K562 (cell line): Measurements from ENCODE around the gene TF. TPM values are rescaled to one million over a fixed set of nuclear protein-coding genes. Genes with fewer than 3 reads are reported as not detected.

Experiments used
- DIDO1 ChIP-seq: fragments of 450-650 bp; IDR thresholded peaks from 2 replicates; pipeline ENCODE4 v1.6.1; 2016; ENCODE audit warnings: low read depth, missing biosample characterization, missing genetic modification characterization
- ETV6 ChIP-seq, 3 experiments: fragments of 150-350 bp in 1 of 3; sonication (generic) in 1 of 3; formaldehyde crosslinking in 1 of 3; IDR thresholded peaks; 2 replicates each; pipeline versions ENCODE4 v1.6.1 to v1.8.0; 2014 to 2022; ENCODE audit warnings: borderline replicate concordance in 2 of 3, low read depth in 2 of 3, antibody characterized with exemption in 1 of 3, low read length in 1 of 3, mild to moderate bottlenecking in 1 of 3, missing genetic modification reagents in 1 of 3
- HDAC6 ChIP-seq: IDR thresholded peaks from 2 replicates; pipeline ENCODE4 v1.6.1; 2012; ENCODE audit warnings: low read depth, mild to moderate bottlenecking, control low read depth, inconsistent platforms, low read length, moderate library complexity
- HMG20B ChIP-seq: fragments of 250-450 bp; sonication (Bioruptor Pico); IDR thresholded peaks from 2 replicates; pipeline ENCODE4 v1.5.0; 2021; ENCODE audit warnings: mild to moderate bottlenecking
- PML ChIP-seq: IDR thresholded peaks from 2 replicates; pipeline ENCODE4 v1.6.1; 2012; ENCODE audit warnings: low read length, inconsistent platforms
- SAP30 ChIP-seq: fragments of 200-600 bp; sonication (generic); IDR thresholded peaks from 2 replicates; pipeline ENCODE4 v1.6.1; 2012; ENCODE audit warnings: borderline replicate concordance, low read depth, mild to moderate bottlenecking, moderate library complexity, low read length, control low read depth, inconsistent platforms; ENCODE audit not compliant: insufficient read depth, poor library complexity, severe bottlenecking
- SMAD4 ChIP-seq: fragments of 250-450 bp; sonication (Bioruptor Pico); conservative IDR thresholded peaks from 2 replicates; pipeline ENCODE4 v1.8.0; 2021; ENCODE audit warnings: inconsistent platforms, mild to moderate bottlenecking, moderate library complexity
- SP1 ChIP-seq: sonication (generic); formaldehyde crosslinking; IDR thresholded peaks from 2 replicates; pipeline ENCODE4 v1.8.1; 2022; ENCODE audit warnings: mild to moderate bottlenecking, missing genetic modification reagents
- TAF1 ChIP-seq: IDR thresholded peaks from 2 replicates; pipeline ENCODE4 v1.6.1; 2011; ENCODE audit warnings: mild to moderate bottlenecking, low read length, moderate library complexity; ENCODE audit not compliant: insufficient read depth, control insufficient read depth, severe bottlenecking; ENCODE audit errors: extremely low read depth
- ZSCAN29 ChIP-seq: fragments of 450-650 bp; IDR thresholded peaks from 2 replicates; pipeline ENCODE4 v1.6.1; 2017
- polyA plus RNA-seq, 8 experiments: library from polyadenylated mRNA; depleted of rRNA in 4 of 8; stranded (reverse) in 5 of 8; unstranded in 3 of 8; fragments of >200 nt; fragmentation: Nextera tagmentation in 2 of 8; fragmentation: Illumina TruSeq in 1 of 8; extraction: Ambion mirVana in 2 of 8; extraction: Trizol in 1 of 8; gene quantifications; 2 replicates each; pipeline versions ENCODE4 v1.2.1 to v1.2.3, GENCODE V29; 2011 to 2014; ENCODE audit warnings: inconsistent platforms in 1 of 8, missing spikeins in 1 of 8
- total RNA-seq, 7 experiments: library from RNA; depleted of rRNA in 6 of 7; stranded (reverse); fragments of >200 nt in 6 of 7; fragmentation: Illumina TruSeq in 2 of 7; extraction: Trizol in 2 of 7; gene quantifications; 2 replicates each; pipeline versions ENCODE4 v1.2.1 to v1.2.3, GENCODE V29; 2011 to 2021; ENCODE audit warnings: low replicate concordance in 1 of 7
- TF ChIP-seq, protein P1 (sequence below): fragments of 250-450 bp; sonication (Bioruptor Pico); IDR thresholded peaks from 2 replicates; pipeline ENCODE4 v1.4.0; 2020; ENCODE audit warnings: mild to moderate bottlenecking, moderate library complexity
- TF ChIP-seq, protein P2 (sequence below): fragments of 450-650 bp; conservative IDR thresholded peaks from 2 replicates; pipeline ENCODE4 v1.6.1; 2016; ENCODE audit warnings: missing genetic modification characterization, low read depth, mild to moderate bottlenecking, control low read depth, missing compliant biosample characterization
- TF ChIP-seq, protein P3 (sequence below): fragments of 450-650 bp; IDR thresholded peaks from 2 replicates; pipeline ENCODE4 v1.6.1; 2016; ENCODE audit warnings: mild to moderate bottlenecking, moderate library complexity

The TF gene
- total and polyA plus RNA-seq, 9 of the 15 experiments (the other 6 are each of a cell fraction or from before 2014, with no cell fraction given): 0.09 to 9.2 (median 3.1) TPM

DNA sequence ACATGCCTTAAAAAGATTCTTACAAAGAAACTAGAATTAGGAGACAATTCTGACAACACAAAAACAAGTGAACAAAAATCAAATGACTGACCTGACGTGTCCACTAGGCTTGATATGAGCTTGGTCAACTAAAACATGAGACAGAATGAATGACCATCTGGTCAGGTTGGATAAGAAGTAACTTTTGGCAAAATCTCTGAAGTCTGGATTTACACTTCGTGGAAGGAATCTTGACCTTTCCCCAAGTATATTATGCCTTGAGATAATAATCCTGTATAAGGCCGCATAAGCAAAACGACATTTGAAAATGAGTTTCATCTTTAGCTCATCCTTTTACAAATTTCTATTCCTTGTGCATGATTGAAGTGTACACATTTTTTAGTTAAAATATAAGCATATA, 1.1 kb upstream of the TF start (continued):
- TF ChIP-seq, protein P1, sequence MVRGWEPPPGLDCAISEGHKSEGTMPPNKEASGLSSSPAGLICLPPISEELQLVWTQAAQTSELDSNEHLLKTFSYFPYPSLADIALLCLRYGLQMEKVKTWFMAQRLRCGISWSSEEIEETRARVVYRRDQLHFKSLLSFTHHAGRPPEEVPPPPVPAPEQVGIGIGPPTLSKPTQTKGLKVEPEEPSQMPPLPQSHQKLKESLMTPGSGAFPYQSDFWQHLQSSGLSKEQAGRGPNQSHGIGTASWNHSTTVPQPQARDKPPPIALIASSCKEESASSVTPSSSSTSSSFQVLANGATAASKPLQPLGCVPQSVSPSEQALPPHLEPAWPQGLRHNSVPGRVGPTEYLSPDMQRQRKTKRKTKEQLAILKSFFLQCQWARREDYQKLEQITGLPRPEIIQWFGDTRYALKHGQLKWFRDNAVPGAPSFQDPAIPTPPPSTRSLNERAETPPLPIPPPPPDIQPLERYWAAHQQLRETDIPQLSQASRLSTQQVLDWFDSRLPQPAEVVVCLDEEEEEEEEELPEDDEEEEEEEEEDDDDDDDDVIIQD: no peak
- TF ChIP-seq SP1 (CRISPR knock-in tag) (no peak), HMG20B (CRISPR knock-in tag) (no peak), DIDO1 (no peak), SMAD4 (CRISPR knock-in tag) (peak; percentile 57), ETV6 (IDR thresholded peaks at IDR 0.05; ENCODE audit: borderline replicate concordance in 1 of 2, low read depth in 2 of 2, low read length in 1 of 2) (no peak), ETV6 (CRISPR knock-in tag; IDR thresholded peaks at IDR 0.05; ENCODE audit: borderline replicate concordance) (no peak), HDAC6 (no peak), PML (peak; percentile 19; the same call in 1 of the 2 replicates), ZSCAN29 (no peak), SAP30 (no peak), TAF1 (no peak)
- TF ChIP-seq, protein P2, sequence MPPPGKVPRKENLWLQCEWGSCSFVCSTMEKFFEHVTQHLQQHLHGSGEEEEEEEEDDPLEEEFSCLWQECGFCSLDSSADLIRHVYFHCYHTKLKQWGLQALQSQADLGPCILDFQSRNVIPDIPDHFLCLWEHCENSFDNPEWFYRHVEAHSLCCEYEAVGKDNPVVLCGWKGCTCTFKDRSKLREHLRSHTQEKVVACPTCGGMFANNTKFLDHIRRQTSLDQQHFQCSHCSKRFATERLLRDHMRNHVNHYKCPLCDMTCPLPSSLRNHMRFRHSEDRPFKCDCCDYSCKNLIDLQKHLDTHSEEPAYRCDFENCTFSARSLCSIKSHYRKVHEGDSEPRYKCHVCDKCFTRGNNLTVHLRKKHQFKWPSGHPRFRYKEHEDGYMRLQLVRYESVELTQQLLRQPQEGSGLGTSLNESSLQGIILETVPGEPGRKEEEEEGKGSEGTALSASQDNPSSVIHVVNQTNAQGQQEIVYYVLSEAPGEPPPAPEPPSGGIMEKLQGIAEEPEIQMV (tag): no peak
- TF ChIP-seq, protein P3, sequence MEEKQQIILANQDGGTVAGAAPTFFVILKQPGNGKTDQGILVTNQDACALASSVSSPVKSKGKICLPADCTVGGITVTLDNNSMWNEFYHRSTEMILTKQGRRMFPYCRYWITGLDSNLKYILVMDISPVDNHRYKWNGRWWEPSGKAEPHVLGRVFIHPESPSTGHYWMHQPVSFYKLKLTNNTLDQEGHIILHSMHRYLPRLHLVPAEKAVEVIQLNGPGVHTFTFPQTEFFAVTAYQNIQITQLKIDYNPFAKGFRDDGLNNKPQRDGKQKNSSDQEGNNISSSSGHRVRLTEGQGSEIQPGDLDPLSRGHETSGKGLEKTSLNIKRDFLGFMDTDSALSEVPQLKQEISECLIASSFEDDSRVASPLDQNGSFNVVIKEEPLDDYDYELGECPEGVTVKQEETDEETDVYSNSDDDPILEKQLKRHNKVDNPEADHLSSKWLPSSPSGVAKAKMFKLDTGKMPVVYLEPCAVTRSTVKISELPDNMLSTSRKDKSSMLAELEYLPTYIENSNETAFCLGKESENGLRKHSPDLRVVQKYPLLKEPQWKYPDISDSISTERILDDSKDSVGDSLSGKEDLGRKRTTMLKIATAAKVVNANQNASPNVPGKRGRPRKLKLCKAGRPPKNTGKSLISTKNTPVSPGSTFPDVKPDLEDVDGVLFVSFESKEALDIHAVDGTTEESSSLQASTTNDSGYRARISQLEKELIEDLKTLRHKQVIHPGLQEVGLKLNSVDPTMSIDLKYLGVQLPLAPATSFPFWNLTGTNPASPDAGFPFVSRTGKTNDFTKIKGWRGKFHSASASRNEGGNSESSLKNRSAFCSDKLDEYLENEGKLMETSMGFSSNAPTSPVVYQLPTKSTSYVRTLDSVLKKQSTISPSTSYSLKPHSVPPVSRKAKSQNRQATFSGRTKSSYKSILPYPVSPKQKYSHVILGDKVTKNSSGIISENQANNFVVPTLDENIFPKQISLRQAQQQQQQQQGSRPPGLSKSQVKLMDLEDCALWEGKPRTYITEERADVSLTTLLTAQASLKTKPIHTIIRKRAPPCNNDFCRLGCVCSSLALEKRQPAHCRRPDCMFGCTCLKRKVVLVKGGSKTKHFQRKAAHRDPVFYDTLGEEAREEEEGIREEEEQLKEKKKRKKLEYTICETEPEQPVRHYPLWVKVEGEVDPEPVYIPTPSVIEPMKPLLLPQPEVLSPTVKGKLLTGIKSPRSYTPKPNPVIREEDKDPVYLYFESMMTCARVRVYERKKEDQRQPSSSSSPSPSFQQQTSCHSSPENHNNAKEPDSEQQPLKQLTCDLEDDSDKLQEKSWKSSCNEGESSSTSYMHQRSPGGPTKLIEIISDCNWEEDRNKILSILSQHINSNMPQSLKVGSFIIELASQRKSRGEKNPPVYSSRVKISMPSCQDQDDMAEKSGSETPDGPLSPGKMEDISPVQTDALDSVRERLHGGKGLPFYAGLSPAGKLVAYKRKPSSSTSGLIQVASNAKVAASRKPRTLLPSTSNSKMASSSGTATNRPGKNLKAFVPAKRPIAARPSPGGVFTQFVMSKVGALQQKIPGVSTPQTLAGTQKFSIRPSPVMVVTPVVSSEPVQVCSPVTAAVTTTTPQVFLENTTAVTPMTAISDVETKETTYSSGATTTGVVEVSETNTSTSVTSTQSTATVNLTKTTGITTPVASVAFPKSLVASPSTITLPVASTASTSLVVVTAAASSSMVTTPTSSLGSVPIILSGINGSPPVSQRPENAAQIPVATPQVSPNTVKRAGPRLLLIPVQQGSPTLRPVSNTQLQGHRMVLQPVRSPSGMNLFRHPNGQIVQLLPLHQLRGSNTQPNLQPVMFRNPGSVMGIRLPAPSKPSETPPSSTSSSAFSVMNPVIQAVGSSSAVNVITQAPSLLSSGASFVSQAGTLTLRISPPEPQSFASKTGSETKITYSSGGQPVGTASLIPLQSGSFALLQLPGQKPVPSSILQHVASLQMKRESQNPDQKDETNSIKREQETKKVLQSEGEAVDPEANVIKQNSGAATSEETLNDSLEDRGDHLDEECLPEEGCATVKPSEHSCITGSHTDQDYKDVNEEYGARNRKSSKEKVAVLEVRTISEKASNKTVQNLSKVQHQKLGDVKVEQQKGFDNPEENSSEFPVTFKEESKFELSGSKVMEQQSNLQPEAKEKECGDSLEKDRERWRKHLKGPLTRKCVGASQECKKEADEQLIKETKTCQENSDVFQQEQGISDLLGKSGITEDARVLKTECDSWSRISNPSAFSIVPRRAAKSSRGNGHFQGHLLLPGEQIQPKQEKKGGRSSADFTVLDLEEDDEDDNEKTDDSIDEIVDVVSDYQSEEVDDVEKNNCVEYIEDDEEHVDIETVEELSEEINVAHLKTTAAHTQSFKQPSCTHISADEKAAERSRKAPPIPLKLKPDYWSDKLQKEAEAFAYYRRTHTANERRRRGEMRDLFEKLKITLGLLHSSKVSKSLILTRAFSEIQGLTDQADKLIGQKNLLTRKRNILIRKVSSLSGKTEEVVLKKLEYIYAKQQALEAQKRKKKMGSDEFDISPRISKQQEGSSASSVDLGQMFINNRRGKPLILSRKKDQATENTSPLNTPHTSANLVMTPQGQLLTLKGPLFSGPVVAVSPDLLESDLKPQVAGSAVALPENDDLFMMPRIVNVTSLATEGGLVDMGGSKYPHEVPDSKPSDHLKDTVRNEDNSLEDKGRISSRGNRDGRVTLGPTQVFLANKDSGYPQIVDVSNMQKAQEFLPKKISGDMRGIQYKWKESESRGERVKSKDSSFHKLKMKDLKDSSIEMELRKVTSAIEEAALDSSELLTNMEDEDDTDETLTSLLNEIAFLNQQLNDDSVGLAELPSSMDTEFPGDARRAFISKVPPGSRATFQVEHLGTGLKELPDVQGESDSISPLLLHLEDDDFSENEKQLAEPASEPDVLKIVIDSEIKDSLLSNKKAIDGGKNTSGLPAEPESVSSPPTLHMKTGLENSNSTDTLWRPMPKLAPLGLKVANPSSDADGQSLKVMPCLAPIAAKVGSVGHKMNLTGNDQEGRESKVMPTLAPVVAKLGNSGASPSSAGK: no peak
